Subcutaneous abdominal adipose tissue (tissue), 5 donors: ENCODE results near the gene MT1F.
A peak's percentile ranks its signal among the peaks of the same experiment; 100 is the strongest.

ENCODE experiments used
- H3K27ac ChIP-seq: one replicate; pipeline ENCODE4 v1.7.0; 2013; ENCODE audit warnings: low read depth, mild to moderate bottlenecking, inconsistent platforms, low read length, moderate library complexity
- H3K27me3 ChIP-seq, 5 donors: one replicate each; pipeline ENCODE4 v1.7.0; 2013; ENCODE audit warnings: low read length in 5 of 5, inconsistent platforms in 1 of 5; ENCODE audit not compliant: control insufficient read depth in 5 of 5, insufficient read depth in 4 of 5
- H3K36me3 ChIP-seq, 5 donors: one replicate each; pipeline ENCODE4 v1.7.0; 2013; ENCODE audit warnings: low read length in 5 of 5; ENCODE audit not compliant: control insufficient read depth in 5 of 5, insufficient read depth in 5 of 5
- H3K4me1 ChIP-seq, 5 donors: one replicate each; pipeline ENCODE4 v1.7.0; 2013; ENCODE audit warnings: low read length in 5 of 5, mild to moderate bottlenecking in 3 of 5, moderate library complexity in 1 of 5; ENCODE audit not compliant: control insufficient read depth in 5 of 5, insufficient read depth in 5 of 5
- H3K4me3 ChIP-seq, 5 donors: one replicate each; pipeline ENCODE4 v1.7.0; 2013; ENCODE audit warnings: low read length in 5 of 5, low read depth in 1 of 5
- H3K9ac ChIP-seq, 5 donors: one replicate each; pipeline ENCODE4 v1.7.0; 2013; ENCODE audit warnings: low read length in 5 of 5, mild to moderate bottlenecking in 4 of 5, moderate library complexity in 3 of 5
- H3K9me3 ChIP-seq, 5 donors: one replicate each; pipeline ENCODE4 v1.7.0; 2013; ENCODE audit warnings: low read length in 5 of 5; ENCODE audit not compliant: control insufficient read depth in 5 of 5
- donor health status: healthy.
- donor health status: healthy.
- donor health status: healthy.
- donor health status: healthy.
- donor health status: healthy.

The MT1F gene

GRCh38 chr16:56681939-56682702 lies 24.4 kb downstream of the MT1F start, which contains the start of gene MT1X:
TSS of gene MT1X (plus strand) at chr16:56682470. CDS start at chr16:56682541, 71 bp downstream.
- Histone ChIP-seq H3K27ac (peak within 1 kb of the TSS; percentile 77), H3K36me3 (peaks cover 0 to 2% (median 0%) of the 10 kb centered on the region in 5 donors)

GRCh38 chr16:56682703-56683397 lies 25.1 kb downstream of the MT1F start:
- peak overlapping the region; percentile 78 to 99 (median 88) for H3K4me3 ChIP-seq
- H3K4me1 ChIP-seq: peaks cover 12 to 52% (median 36%) of the 10 kb centered on the region in 5 donors
- H3K27me3 ChIP-seq: no peaks in the 10 kb centered on the region

More at GRCh38 chr16:56681939-56682702, 24.4 kb downstream of the MT1F start, which contains the start of gene MT1X:
- H3K9ac ChIP-seq: peak within 1 kb of the TSS; percentile 59 to 98 (median 83)
- H3K9me3 ChIP-seq: peaks cover 0 to 12% (median 6%) of the 10 kb centered on the region in 5 donors
- no peaks in the 10 kb centered on the region for H3K27me3 ChIP-seq
- H3K4me3 ChIP-seq: peak within 1 kb of the TSS; percentile 78 to 99 (median 88)
- peaks cover 12 to 52% (median 36%) of the 10 kb centered on the region in 5 donors for H3K4me1 ChIP-seq

GRCh38 chr16:56683424-56684172 lies 25.8 kb downstream of the MT1F start:
- Histone ChIP-seq H3K9ac (peak overlapping the region in 4 of 5 donors; percentile 77 to 98 (median 88)), H3K36me3 (peaks cover 0 to 2% (median 0%) of the 10 kb centered on the region in 5 donors), H3K27ac (peak overlapping the region; percentile 77), H3K27me3 (no peaks in the 10 kb centered on the region), H3K4me1 (peaks cover 12 to 52% (median 36%) of the 10 kb centered on the region in 5 donors), H3K4me3 (peak overlapping the region; percentile 78 to 99 (median 88)), H3K9me3 (peaks cover 0 to 18% (median 6%) of the 10 kb centered on the region in 5 donors)

More at GRCh38 chr16:56682703-56683397, 25.1 kb downstream of the MT1F start:
- Histone ChIP-seq H3K27ac (peak overlapping the region; percentile 77), H3K9ac (peak overlapping the region; percentile 59 to 98 (median 83)), H3K9me3 (peaks cover 0 to 16% (median 6%) of the 10 kb centered on the region in 5 donors), H3K36me3 (peaks cover 0 to 2% (median 0%) of the 10 kb centered on the region in 5 donors)

- peaks cover 0 to 2% (median 0%) of the 10 kb centered on the region in 5 donors for H3K36me3 ChIP-seq
- H3K27ac ChIP-seq: peak overlapping the region; percentile 77
- H3K9ac ChIP-seq: peak overlapping the region in 3 of 5 donors; percentile 65 to 98 (median 92)
- H3K9me3 ChIP-seq: peaks cover 0 to 18% (median 6%) of the 10 kb centered on the region in 5 donors
- H3K27me3 ChIP-seq: no peaks in the 10 kb centered on the region
- H3K4me1 ChIP-seq: peaks cover 12 to 52% (median 36%) of the 10 kb centered on the region in 5 donors
- H3K4me3 ChIP-seq: peak overlapping the region in 4 of 5 donors; percentile 87 to 99 (median 91)
These were observed 26.6 kb downstream of the MT1F start for GRCh38 chr16:56684256-56684925.

- peak overlapping the region in 2 of 5 donors; percentile 87 to 99 for H3K4me3 ChIP-seq
- H3K9me3 ChIP-seq: peaks cover 0 to 18% (median 6%) of the 10 kb centered on the region in 5 donors
- H3K27ac ChIP-seq: peak overlapping the region; percentile 77
- no peaks in the 10 kb centered on the region for H3K27me3 ChIP-seq
- peak overlapping the region in 2 of 5 donors; percentile 2 to 98 for H3K9ac ChIP-seq
- H3K4me1 ChIP-seq: peaks cover 12 to 52% (median 36%) of the 10 kb centered on the region in 5 donors
- H3K36me3 ChIP-seq: peaks cover 0 to 2% (median 0%) of the 10 kb centered on the region in 5 donors
These were observed 27.3 kb downstream of the MT1F start for GRCh38 chr16:56684926-56685590.

GRCh38 chr16:56686758-56687157 lies 29.0 kb downstream of the MT1F start:
- Histone ChIP-seq H3K36me3 (peaks cover 0 to 2% (median 0%) of the 10 kb centered on the region in 5 donors), H3K4me3 (no peak overlapping the region), H3K4me1 (peaks cover 9 to 41% (median 28%) of the 10 kb centered on the region in 5 donors), H3K9me3 (peaks cover 0 to 18% (median 6%) of the 10 kb centered on the region in 5 donors), H3K9ac (no peak overlapping the region), H3K27me3 (no peaks in the 10 kb centered on the region), H3K27ac (no peak overlapping the region)

GRCh38 chr16:56688762-56689161 lies 31.0 kb downstream of the MT1F start:
- Histone ChIP-seq H3K27me3 (no peaks in the 10 kb centered on the region), H3K27ac (no peak overlapping the region), H3K4me3 (no peak overlapping the region), H3K4me1 (peaks cover 2 to 22% (median 13%) of the 10 kb centered on the region in 5 donors), H3K36me3 (no peaks in the 10 kb centered on the region), H3K9me3 (peaks cover 0 to 18% (median 6%) of the 10 kb centered on the region in 5 donors), H3K9ac (no peak overlapping the region)

- no peak overlapping the region for H3K27ac ChIP-seq
- peaks cover 0 to 18% (median 6%) of the 10 kb centered on the region in 5 donors for H3K9me3 ChIP-seq
- H3K4me1 ChIP-seq: peaks cover 2 to 18% (median 9%) of the 10 kb centered on the region in 5 donors
- H3K9ac ChIP-seq: no peak overlapping the region
- no peaks in the 10 kb centered on the region for H3K27me3 ChIP-seq
- H3K4me3 ChIP-seq: no peak overlapping the region
- no peaks in the 10 kb centered on the region for H3K36me3 ChIP-seq
These were observed 31.4 kb downstream of the MT1F start for GRCh38 chr16:56689171-56689570.
